ENCODE measurements around the gene MAFG. TPM values are rescaled to one million over a fixed set of nuclear protein-coding genes. Genes with fewer than 3 reads are reported as not detected.
A peak's percentile ranks its signal among the peaks of the same experiment; 100 is the strongest.

The MAFG gene
- total and polyA plus RNA-seq, 2 of the 13 experiments (the other 11 are each of a cell fraction or from before 2014, with no cell fraction given) = 14.5 to 20.0 TPM

GRCh38 chr17:81911277-81911961 lies 16.1 kb downstream of the MAFG start, which contains the start of gene PCYT2 (continued):
- no peak for TF ChIP-seq EEA1 (CRISPR knock-in tag; IDR thresholded peaks at IDR 0.05; ENCODE audit: borderline replicate concordance)

GRCh38 chr17:81910840-81911276 lies 16.7 kb downstream of the MAFG start:
- in situ Hi-C loops (cut with HindIII; ENCODE audit: extremely low pct_ligation_motif_present, low pct_unique_long_range_greater_than_20kb) = no loop called here
- ChIA-PET POLR2A (interaction anchor here (0.6 to 3.5 kb wide), 10 partner anchors 10 to 197 kb away, joined by 3 to 52 read pairs (median 6); partner anchors contain the start of genes ARHGDIA, CENPX, LRRC45 and MAFG), CTCF (ENCODE audit: low intra/inter-chr PET ratio, low total read pairs) (no interaction called here)
- H3K4me3 ChIP-seq (replicated peaks in 1 of 3; ENCODE audit: insufficient read depth in 1 of 3, low read depth in 2 of 3, low read length in 3 of 3) = peak overlapping the region; percentile 68 to 99 (median 97)
- intact Hi-C loops (cut with micrococcal nuclease; ENCODE audit: unreplicated experiment) = loop anchor here (2.0 to 5.0 kb wide), 2 partner anchors 16 to 39 kb away; partner anchors contain the start of genes ARHGDIA and MAFG
- H3K36me3 ChIP-seq (replicated peaks in 1 of 2; ENCODE audit: control insufficient read depth in 1 of 2, insufficient read depth in 2 of 2, low read length in 2 of 2) = peaks cover 60 to 77% of the 10 kb centered on the region in 2 experiments
- BruUV-seq (replicated peaks) = TSS peak; percentile 94
- H3K9ac ChIP-seq (ENCODE audit: insufficient read depth, low read depth, low read length) = peak overlapping the region; percentile 99
- DNase-seq (ENCODE audit: low spot score) = no peak
- no peak for FAIRE-seq
- peaks cover 36% of the 10 kb centered on the region for H3K79me2 ChIP-seq (ENCODE audit: insufficient read depth, low read length)
- no peaks in the 10 kb centered on the region; a peak in 1 of 5 replicates for H3K27me3 ChIP-seq (ENCODE audit: control insufficient read depth in 1 of 2, insufficient read depth in 2 of 2, low read length in 2 of 2)
- no peaks in the 10 kb centered on the region for H3K9me3 ChIP-seq (ENCODE audit: low read length)
- no peak; the same call in 2 of the 3 replicates for ATAC-seq
- peaks cover 9% of the 10 kb centered on the region; the same call in 1 of the 2 replicates for H4K20me1 ChIP-seq (ENCODE audit: insufficient read depth, low read length)
- H2AFZ ChIP-seq (ENCODE audit: low read length) = no peak overlapping the region
- peak overlapping the region; percentile 99 for H3K4me2 ChIP-seq (ENCODE audit: low read depth, low read length)
- peaks cover 41% of the 10 kb centered on the region for H3K4me1 ChIP-seq (ENCODE audit: insufficient read depth, low read length)
- H3K27ac ChIP-seq (ENCODE audit: extremely low read length, insufficient read depth, low read length) = peak overlapping the region; percentile 99
- WGBS (ENCODE audit: low lambda C conversion rate) = 3% methylated on average over 15 of the region's 55 CpGs
- TF ChIP-seq PBX2 (CRISPR knock-in tag; IDR thresholded peaks at IDR 0.05) = no peak
- peak; percentile 27; the same call in 1 of the 2 replicates for TF ChIP-seq ZNF687 (CRISPR knock-in tag; IDR thresholded peaks at IDR 0.05)
- TF ChIP-seq ZEB1 (IDR thresholded peaks at IDR 0.05; ENCODE audit: insufficient replicate concordance, low read depth) = peak; percentile 19
- 0 out of 2 replicates have a peak, but pooled peaks have one; percentile 70 for TF ChIP-seq ETS1 (CRISPR knock-in tag; IDR thresholded peaks at IDR 0.05)
- TF ChIP-seq ZNF883 (CRISPR knock-in tag; IDR thresholded peaks at IDR 0.05; ENCODE audit: not compliant biosample characterization) = peak; percentile 49
- no peak for TF ChIP-seq NFATC3 (CRISPR knock-in tag; IDR thresholded peaks at IDR 0.05)
- TF ChIP-seq ZBTB37 (CRISPR knock-in tag; IDR thresholded peaks at IDR 0.05) = 0 out of 2 replicates have a peak, but pooled peaks have one; percentile 4
- no peak for TF ChIP-seq HNRNPUL1 (IDR thresholded peaks at IDR 0.05; ENCODE audit: low read depth, low read length)
- peak; percentile 41; the same call in 1 of the 2 replicates for TF ChIP-seq ZNF317 (CRISPR knock-in tag; IDR thresholded peaks at IDR 0.05)
- peak; percentile 7; the same call in 1 of the 2 replicates for TF ChIP-seq ZGPAT (CRISPR knock-in tag; IDR thresholded peaks at IDR 0.05)

Measured in HepG2 (cell line).